NK-92 (cell line): ENCODE data around the gene CDK15.
"Not testable (repeated sequence)": the region's sequence is repeated elsewhere in the genome, so short reads cannot be mapped to it uniquely, and the experiment has no call there.

Experiments
- DNase-seq: peaks from one replicate; lab custom pipeline; 2025; ENCODE audit not compliant: unreplicated experiment; lab: John Stamatoyannopoulos, UW

The CDK15 gene

DNA sequence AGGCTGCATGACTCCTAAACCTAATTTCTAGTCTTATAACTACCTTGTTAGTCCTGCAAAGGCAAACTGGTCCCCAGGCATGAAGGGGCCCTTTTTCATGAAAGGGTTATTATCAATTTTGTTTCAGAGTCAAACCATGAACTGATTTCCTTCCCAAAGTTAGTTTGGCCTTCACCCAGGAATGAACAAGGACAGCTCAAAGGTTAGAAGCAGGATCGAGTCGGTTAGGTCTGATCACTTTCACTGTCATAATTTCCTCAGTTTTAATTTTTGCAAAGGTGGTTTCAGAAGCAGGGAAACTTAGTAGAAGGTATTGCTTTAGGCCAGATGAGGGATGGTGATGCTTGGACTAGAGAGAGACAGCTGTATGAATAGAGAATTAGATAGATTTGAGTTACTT is 16.9 kb upstream of the CDK15 start:
- DNase-seq, result no peak

DNA sequence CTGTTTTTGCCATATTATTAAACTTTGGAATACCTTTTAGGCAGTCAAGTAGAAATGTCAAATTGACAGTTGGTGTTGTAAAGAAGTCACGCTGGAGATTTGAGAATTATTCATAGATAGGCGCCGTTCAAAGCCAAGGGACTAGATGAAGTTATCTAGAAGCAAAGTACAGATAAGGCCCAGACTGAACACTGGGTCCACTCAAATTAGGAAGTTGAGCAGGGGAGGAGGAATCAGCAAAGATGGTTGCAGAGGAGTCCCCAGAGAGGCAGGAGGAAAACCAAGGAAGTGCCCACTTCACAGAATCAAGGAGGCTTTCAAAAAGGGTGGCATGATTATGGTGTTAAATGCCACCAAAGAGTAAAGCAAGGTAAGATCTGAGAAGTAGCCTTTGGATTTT is 16.0 kb upstream of the CDK15 start:
- no peak for DNase-seq

DNA sequence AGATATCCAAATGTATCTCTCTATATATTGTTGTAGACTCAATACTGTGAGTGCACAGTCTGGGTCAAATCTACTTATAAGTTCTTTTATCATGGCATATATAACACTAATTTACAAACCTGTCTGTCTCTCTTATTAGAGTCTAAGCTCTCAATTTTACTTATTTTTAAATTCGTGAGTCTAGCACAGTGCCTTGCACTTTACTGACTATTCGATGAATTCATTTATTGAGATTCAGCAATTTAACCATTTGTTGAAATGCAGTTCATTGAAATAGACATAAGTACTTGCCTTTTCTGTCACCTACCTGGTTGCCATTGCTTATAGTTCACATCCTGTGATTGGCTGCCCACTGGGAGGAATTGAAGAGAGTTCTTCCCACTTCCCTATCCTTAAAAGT is 15.3 kb upstream of the CDK15 start:
- no peak for DNase-seq

DNA sequence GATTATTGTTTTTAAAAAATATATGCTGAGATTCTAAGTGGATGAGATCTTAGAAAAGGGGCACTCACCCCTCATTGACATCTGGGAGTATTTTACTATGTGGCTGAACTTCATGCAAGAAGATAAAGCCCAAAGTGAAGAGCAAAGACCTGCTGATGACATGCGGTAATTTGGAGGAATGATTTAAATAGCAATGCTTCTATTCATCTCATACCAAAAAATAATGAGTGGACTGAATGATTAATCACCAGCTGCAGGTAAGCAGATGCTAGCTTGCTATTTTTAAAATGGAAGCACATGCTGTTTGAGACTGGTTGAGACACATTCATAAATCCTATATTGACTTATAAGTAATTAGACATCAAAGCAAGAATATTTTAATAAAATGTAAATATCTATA is 12.7 kb upstream of the CDK15 start:
- DNase-seq, result no peak

DNA sequence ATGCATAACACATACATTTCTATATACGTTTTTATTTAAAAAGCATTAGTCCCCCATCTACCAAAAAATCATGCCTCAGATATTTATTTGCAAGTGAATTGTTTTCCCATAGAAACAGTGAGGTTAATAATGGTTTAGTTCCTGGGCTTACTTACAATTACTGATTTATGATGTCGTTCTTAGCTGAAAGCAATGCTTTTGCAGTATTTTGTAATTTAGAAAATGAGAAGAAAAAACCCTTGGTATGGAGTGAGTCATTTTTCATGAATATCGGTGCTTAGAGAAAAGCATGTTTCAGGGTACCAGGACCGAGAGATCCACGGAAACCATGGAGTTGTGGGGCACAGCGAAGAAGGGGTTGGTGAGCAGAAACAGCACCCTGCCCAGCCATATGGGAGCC is 12.0 kb upstream of the CDK15 start:
- no peak for DNase-seq

DNA sequence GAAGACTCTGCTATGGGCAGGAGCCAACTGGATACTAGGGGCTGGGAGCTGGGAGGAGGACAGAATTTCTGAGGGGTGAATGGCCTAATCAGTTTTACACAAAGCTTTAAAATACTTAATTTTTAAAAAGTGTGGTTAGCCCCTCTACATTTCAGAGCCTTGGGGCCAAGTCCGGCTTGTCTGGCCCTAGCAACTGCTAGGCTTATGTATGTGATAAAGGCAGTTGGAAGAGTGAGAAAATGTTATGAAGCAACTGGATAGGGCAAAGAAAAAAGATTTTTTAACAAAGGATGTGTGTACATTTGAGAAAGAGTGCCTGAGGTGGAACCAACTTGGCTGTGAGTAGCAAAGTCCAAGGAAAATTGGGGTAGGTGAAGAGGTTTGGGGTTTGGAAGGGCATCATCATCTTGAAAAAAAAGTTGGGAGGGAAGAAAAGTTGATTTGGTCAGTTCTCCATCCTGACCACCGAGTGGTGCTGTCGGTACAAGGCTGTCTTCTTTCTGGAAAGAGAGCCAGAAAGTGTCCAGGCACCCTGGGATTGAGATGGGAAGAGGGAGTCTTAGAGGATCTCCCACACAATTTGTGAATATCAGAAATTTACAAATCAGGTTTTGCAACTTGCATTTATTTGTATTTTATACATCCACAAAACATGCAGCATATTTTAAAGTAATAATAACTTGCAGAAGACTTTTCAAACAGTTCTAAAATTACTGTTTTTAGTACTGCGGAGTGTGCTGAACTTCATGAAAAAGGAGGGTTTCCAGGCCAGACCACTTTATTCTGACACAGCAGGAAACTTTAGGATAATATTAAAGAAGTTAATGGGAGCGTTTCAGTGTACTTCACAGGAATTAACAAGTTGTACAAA is 10.5 kb upstream of the CDK15 start:
- DNase-seq, result no peak

DNA sequence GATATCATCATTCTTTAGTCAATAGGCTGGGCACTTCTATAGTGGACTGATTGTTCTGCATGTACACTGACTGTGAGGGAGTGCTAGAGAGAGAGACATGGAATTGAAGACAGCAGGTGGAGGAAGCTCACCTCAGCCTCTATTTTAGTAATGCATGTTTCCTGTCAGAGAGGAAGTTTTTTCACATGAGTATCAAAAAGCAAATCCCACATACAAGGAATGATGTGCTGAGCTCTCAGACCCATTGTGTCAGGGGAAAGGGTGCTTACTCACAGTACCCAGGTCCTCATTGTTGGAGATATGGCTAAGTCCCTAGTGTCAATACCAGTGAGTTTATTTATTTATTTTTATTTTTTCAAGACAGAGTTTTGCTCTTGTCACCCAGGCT is 9.9 kb upstream of the CDK15 start:
- no peak for DNase-seq

DNA sequence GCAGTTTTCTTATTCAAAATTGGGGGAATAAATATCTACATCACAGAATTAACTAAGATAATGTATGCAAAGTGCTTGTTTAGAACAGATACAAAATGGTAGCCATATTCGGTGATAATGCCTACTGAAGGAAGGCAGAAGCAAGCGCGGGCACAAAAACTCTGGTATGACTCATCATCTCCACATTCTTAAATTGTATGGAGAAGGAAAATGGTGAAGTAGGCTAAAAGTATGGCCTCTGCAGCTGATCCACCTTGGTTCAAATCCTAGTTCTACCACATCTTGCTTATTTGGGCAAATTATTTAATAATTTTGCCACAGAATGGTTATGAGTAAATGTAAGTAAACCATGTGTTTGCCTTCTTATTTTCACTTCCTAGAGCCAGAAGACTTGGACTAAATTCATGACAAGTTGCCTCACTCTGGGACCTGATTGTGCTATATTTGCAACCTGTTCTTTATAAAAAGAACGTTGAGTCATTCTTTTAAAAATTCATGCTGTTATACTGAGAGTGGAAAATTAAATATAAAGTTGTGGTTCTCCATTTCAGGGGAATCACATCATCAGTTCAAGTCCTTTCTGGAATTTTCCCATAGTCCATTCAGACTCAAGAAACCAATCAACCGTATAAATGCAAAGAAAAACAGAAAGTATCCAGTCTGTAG is 9.0 kb upstream of the CDK15 start:
- no peak for DNase-seq

DNA sequence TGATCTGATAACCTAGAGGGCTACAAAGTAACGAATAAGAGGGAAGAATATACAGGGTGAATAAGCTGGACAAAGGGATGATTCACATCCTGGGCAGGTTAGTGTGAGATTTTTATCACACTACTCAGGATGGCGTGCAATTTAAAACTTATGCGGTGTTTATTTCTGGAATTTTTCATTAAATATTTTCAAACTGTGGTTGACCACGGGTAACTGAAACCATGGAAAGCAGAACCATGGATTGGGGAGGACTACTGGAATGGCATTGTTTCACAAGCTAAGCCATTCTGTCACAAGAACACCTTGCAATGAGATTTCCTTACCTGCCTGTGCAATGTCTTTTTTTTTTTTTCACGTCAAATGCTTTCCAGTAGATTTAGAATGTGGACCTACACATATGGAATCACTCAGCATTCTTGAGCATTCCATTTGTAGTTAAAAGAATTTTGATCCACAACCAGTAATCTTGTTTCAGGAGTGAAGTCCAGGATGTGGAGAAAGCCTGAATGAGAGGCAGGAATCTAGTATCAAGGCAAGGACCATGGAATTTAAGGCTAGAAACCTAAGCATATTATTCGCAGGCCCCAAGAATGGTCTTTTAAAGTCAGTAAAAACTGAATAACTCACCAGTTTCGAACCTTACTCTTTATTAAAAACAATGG is 8.0 kb upstream of the CDK15 start:
- DNase-seq, result no peak

DNA sequence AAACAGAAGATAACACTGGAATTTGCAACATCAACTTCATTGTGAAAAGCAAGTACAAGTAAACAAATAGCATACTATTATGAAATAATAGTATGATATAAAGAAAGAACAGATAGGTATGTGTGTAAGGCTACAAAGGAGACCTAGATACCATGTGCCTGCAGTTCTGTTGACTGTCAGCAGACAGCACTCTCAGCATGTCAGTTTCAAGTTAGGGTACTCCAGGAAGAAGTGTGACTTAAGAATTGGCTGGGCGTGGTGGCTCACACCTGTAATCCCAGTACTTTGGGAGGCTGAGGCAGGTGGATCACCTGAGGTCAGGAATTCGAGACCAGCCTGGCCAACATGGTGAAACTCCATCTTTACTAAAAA is 7.4 kb upstream of the CDK15 start:
- DNase-seq, result not testable (repeated sequence)

DNA sequence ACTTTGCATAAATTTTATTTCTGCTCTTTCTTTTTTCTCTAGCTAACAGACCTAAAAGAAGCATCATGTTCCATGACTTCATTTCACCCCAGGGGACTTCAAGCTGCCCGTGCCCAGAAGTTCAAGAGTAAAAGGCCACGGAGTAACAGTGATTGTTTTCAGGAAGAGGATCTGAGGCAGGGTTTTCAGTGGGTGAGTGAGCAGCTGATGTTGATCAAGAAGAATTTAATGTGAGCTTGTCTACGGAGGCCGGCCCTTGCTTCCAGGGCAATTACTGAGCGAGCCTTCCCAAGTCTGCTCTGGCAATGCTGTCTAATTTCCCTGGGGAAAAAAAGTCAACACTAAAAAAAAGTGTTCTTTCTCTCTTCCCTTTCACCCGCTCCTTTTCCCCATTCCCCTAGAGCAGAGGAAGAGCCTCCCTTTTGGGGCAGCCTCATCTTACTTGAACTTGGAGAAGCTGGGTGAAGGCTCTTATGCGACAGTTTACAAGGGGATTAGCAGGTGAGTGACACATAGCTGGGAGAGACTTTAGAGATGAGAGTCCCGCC is 1.2 kb downstream of the CDK15 start:
- no peak for DNase-seq

DNA sequence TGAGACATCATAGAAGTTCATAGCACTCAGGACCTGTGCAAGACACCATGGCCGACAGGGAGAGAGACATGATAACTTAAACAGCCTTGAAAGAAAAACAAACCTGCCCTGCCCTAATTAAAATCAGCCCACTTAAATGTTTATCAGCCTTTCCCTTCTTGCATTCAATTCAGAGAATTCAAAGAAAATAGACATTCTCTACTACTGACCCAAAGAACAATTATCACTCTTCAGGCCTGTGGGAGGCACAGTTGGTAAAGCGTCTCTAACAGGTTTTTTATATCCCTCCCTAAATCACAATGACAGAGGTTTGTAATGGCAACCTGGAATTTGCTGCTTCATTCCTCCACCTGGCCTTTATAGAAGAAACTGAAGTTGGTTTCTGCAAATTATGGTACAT is 1.7 kb downstream of the CDK15 start:
- no peak for DNase-seq

DNA sequence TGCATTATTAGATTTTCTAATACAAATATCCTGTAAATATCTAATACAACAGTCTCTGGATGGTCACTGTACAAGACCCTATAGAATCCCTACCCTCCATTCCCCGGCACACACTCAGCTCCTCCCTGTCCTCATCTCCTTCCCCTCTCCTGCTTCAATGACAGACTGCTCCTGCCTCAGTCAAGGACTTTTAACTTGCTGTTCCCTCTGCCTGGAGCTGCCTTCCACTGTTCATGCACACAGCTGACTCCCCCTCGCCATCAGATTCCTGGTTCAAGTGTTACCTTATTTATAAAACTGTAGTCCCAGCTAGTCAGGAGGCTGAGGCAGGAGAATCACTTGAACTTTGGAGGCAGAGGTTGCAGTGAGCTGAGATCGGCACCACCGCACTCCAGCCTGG is 3.3 kb downstream of the CDK15 start:
- DNase-seq, result no peak

DNA sequence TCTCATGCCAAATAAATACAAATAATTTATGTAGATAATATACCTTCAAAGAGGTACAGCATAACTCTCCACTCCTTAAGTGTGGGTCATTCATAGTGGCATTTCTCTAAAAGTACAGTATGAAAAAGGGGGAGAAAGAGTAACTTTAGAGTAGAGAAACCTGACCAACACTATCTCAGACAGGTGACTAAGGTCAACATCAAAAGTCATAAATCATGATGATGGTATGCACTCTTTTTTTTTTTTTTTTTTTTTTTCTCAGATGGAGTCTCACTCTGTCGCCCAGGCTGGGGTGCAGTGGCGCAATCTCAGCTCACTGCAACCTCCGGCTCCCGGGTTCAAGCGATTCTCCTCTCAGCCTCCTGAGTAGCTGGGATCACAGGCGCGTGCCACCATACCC is 4.3 kb downstream of the CDK15 start:
- DNase-seq, result not testable (repeated sequence)

DNA sequence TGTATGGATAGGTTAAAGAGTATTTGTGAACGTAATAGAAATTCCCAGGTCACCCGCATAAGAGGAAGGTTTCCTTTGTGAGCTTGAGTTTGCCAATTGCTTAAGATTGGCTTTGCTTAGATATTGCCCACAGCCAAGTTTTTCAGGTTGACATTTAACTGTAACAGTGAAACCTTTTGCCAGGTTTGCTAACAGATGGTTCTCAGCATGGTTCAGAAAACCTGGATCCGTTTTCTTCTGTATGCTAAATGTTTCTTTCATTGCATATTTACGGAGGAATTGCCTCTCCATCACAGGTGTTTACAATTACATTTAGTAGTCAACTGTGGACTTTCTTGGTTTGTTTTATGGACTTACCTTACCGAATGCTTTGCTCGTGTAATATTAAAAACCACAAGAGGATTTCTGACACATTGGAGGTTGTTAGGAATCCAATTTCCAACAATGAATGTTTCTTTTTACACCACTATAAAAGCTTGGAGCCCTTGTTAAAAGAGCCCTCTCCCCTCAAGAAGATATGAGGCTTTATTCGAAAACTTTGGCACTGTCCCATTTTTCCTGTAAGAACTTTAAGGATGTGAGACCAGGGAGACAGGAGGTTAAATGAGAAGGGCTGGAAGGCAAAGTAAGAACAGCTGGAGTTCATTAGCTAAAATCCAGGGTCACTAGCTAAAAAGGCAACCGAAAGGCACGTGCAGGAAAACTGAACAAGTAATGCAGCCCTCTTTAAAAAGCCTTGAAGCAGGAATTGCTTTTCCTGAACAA is 7.8 kb downstream of the CDK15 start:
- DNase-seq, result no peak

DNA sequence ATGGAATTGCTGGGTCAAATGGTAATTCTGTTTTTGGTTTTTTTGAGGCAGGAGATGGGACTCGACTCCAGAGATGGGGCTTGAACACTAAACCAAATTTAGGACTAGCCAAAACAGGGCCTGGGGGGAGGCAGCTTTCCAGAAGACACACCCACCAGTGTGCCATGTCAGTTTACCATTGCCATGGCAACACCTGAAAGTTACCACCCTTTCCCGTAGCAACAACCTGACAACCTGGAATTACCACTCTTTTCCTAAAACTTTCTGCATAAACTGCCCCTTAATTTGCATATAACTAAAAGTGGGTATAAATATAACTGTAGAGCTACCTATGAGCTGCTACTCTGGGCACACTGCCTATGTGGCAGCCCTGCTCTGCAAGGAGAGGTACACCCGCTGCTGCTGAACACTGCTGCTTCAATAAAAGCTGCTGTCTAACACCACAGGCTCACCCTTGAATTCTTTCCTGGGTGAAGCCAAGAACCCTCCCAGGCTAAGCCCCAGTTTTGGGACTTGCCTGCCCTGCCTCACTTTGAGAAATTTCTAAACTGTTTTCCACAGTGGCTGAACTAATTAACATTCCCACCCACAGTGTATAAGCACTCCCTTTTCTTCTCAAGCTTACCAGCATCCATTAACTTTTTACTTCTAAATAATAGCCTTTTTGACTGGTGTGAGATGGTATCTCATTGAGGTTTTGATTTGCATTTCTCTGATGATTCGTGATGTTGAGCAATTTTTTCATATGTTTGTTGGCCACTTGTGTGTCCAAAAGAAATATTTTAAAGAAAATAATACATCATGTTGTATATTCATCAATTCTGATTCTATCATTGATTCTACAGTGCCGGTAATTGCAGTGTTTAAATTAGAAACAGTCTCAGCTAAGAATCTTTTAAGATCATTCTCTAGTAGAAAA is 10.6 kb downstream of the CDK15 start:
- no peak for DNase-seq

DNA sequence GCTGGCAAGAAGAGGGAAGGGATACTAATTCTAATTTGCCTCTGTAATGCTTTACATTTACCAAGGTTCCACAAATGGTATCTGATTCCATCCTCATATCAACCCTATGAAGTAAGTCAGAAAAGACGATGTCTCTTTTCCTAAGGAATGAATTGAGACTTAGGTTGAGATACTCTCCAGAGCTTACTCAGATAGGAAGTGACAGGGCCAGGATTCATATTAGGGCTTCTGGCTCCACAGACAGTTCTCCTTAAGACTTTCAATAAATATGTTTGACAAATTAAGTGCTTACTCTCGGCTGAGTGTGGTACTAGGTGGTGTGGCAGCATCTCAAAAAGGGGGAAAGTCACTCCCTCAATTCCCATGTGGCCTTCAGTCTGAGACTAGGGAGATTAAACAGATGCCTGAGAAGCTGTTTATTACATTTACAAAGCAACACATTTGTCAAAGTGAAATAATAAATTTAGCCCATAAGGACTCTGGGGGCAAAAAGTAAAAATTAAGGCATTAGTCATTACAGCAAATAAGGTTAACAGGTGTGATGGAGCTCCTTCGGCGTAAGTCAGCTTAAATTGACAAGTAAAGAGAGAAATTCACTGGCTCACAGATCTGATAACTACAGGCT is 14.2 kb downstream of the CDK15 start:
- no peak for DNase-seq

DNA sequence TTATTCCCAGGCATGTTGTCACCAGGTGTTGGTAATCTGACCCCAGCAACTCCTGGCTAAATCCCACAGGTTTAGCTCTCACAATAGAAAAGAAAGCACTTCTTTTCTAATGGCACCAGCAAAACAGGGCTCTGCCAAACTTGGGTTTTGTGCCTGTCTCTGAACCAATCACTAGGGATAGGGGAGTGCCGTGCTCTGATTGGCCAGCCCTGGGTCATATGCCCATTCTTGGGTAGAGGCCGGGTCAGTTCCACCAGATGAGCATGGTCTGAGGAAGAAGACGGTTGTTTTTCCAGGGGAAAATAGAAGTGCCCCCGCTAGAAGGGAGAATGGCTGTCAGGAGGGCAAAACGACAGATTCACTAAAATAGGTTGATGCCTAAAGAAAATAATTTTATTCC is 14.7 kb downstream of the CDK15 start:
- DNase-seq, result no peak

DNA sequence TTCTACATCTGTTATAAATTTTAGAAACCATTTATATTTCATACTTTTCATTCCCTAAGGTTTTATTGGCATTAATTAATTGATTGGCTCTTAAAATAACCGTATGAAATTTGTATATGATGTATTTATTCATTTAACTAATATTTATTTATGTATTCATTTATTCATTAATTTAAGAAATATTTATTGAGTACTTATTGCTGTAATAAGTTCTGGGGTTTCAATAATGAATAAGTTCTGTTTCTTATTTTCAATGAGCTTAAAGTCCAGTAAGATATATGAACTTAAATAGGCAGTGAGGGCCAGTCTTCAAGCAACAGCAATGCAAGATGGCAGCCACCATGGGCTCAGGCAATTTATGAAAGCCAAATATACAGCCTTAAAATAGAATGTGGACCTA is 17.9 kb downstream of the CDK15 start:
- no peak for DNase-seq

DNA sequence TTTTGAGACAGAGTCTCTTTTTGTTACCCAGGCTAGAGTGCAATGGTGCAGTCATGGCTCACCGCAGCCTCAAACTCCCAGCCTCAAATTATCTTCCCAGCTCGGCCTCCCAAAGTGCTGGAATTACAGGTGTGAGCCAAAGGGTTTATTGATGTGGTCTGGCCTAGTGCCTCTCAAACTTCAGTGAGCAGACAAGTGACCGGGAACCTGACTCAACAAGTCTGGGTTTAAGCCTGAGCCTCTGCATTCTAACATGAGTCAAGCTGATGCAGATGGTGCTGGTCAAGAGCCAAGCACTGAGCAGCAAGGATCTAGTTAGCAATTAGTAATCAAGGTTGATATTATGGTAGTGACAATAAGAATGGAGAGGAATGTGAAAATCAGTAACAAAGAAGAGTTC is 21.3 kb downstream of the CDK15 start:
- no peak for DNase-seq
